Measurements from ENCODE around the gene NHP2.
"Not testable (repeated sequence)": the region's sequence is repeated elsewhere in the genome, so short reads cannot be mapped to it uniquely, and the experiment has no call there.

The NHP2 gene

DNA sequence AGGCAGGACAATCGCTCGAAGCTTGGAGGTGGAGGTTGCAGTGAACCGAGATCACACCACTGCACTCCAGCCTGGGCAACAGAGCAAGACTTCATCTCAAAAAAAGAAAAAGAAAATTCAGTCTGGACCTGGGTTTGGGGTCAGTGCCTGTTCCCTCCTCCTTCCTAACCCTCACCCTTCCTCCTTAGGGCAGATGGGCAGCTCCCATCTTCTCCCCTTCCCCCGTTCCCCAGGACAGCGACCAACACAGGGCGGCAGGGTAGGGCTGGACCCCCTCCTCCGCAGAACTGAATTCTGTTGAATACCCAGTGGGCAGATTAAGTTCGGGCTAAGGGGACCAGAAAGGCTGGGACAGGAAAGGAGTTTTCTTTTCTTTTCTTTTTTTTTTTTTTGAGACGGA, 24.4 kb downstream of the NHP2 start:
- peak overlapping the region; percentile 35 for H3K9ac ChIP-seq (ENCODE audit: low read length)
- no peaks in the 10 kb centered on the region for H3K27me3 ChIP-seq (ENCODE audit: control insufficient read depth, insufficient read depth, low read length)
- H3K9me3 ChIP-seq (ENCODE audit: control insufficient read depth, insufficient read depth, low read depth, low read length) = no peaks in the 10 kb centered on the region
- H3K27ac ChIP-seq (ENCODE audit: low read depth, low read length) = peak overlapping the region; percentile 47; the same call in 1 of the 2 replicates
- peaks cover 38% of the 10 kb centered on the region for H3K4me1 ChIP-seq (ENCODE audit: control insufficient read depth, insufficient read depth, low read length)
- H3K4me3 ChIP-seq (ENCODE audit: low read depth, low read length) = no peak overlapping the region
- peaks cover 13% of the 10 kb centered on the region for H3K36me3 ChIP-seq (ENCODE audit: control insufficient read depth, insufficient read depth, low read length)

GRCh38 chr5:178127300-178128009, 26.2 kb downstream of the NHP2 start:
- peaks cover 20% of the 10 kb centered on the region for H3K36me3 ChIP-seq (ENCODE audit: control insufficient read depth, insufficient read depth, low read length)
- peak overlapping the region; percentile 88 for H3K9ac ChIP-seq (ENCODE audit: low read length)
- H3K27me3 ChIP-seq (ENCODE audit: control insufficient read depth, insufficient read depth, low read length); H3K9me3 ChIP-seq (ENCODE audit: control insufficient read depth, insufficient read depth, low read depth, low read length); H3K4me3 ChIP-seq (ENCODE audit: low read depth, low read length): not testable (repeated sequence)
- H3K27ac ChIP-seq (ENCODE audit: low read depth, low read length) = peak overlapping the region; percentile 98
- H3K4me1 ChIP-seq (ENCODE audit: control insufficient read depth, insufficient read depth, low read length) = peaks cover 53% of the 10 kb centered on the region

DNA sequence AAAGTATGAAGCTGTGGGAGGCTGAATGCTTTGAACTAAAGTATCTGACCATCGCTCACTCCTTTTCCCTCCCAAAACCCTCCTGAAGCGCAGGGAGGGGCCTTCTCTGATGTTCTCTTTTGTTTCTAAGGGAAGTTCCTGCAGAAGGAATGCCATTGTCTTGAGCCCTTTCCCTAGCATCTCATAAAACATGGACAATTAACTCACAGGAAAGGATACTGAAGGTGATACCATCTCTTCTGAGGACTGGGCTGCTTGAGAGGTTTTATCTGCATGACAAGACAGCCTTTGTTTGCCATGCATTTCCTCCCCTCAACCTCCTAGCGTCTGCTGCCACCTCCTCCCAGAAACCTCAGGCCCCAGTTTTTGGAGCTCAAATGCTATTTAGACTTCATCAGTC, 27.1 kb downstream of the NHP2 start:
- Histone ChIP-seq H3K36me3 (ENCODE audit: control insufficient read depth, insufficient read depth, low read length) (peaks cover 29% of the 10 kb centered on the region), H3K9me3 (ENCODE audit: control insufficient read depth, insufficient read depth, low read depth, low read length) (no peaks in the 10 kb centered on the region), H3K27me3 (ENCODE audit: control insufficient read depth, insufficient read depth, low read length) (no peaks in the 10 kb centered on the region), H3K4me1 (ENCODE audit: control insufficient read depth, insufficient read depth, low read length) (peaks cover 50% of the 10 kb centered on the region), H3K27ac (ENCODE audit: low read depth, low read length) (peak overlapping the region; percentile 98), H3K9ac (ENCODE audit: low read length) (peak overlapping the region; percentile 88), H3K4me3 (ENCODE audit: low read depth, low read length) (no peak overlapping the region)

DNA sequence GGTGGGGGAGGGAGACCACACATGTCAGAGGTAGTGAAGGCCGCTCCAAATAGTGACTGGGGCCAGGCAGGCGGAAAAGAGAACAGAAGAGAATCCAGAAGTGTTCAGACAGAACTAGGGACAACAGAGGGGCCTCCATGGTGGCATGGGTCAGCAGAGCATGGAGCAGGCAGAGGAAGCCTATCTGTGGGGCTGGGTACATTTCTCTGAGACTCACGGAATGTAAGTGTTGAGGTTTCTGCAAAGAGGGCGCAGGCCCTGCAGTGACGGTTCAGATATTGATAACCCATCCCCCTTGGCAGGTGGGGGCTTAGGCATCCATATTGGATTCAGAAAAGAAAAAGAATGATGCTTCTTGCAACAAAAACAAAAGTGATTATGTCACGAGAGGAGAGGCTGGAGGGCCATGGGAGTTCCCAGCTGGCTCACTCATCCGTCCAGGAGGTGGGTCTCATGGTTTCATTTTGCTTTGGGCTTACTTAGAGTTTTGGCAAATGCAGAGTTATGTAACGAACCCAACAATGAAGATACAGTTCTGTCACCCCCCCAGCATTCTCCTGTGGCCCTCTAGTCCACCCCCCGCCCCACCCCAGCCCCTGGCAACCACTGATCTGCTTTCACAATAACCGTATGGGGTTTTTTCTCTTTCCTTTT, 28.3 kb downstream of the NHP2 start:
- peak overlapping the region; percentile 26 for H3K9ac ChIP-seq (ENCODE audit: low read length)
- H3K9me3 ChIP-seq (ENCODE audit: control insufficient read depth, insufficient read depth, low read depth, low read length) = no peaks in the 10 kb centered on the region
- peak overlapping the region; percentile 76 for H3K27ac ChIP-seq (ENCODE audit: low read depth, low read length)
- no peaks in the 10 kb centered on the region for H3K27me3 ChIP-seq (ENCODE audit: control insufficient read depth, insufficient read depth, low read length)
- H3K36me3 ChIP-seq (ENCODE audit: control insufficient read depth, insufficient read depth, low read length) = peaks cover 40% of the 10 kb centered on the region
- H3K4me1 ChIP-seq (ENCODE audit: control insufficient read depth, insufficient read depth, low read length) = peaks cover 55% of the 10 kb centered on the region
- H3K4me3 ChIP-seq (ENCODE audit: low read depth, low read length) = no peak overlapping the region

GRCh38 chr5:178123966-178124925, 29.4 kb downstream of the NHP2 start:
- H3K27ac ChIP-seq (ENCODE audit: low read depth, low read length) = peak overlapping the region; percentile 76
- H3K36me3 ChIP-seq (ENCODE audit: control insufficient read depth, insufficient read depth, low read length) = peaks cover 46% of the 10 kb centered on the region
- no peaks in the 10 kb centered on the region for H3K27me3 ChIP-seq (ENCODE audit: control insufficient read depth, insufficient read depth, low read length)
- H3K4me1 ChIP-seq (ENCODE audit: control insufficient read depth, insufficient read depth, low read length) = peaks cover 53% of the 10 kb centered on the region
- peak overlapping the region; percentile 40 for H3K9ac ChIP-seq (ENCODE audit: low read length)
- no peak overlapping the region for H3K4me3 ChIP-seq (ENCODE audit: low read depth, low read length)
- no peaks in the 10 kb centered on the region for H3K9me3 ChIP-seq (ENCODE audit: control insufficient read depth, insufficient read depth, low read depth, low read length)

GRCh38 chr5:178123094-178123965, 30.4 kb downstream of the NHP2 start:
- Histone ChIP-seq H3K9me3 (ENCODE audit: control insufficient read depth, insufficient read depth, low read depth, low read length) (no peaks in the 10 kb centered on the region), H3K36me3 (ENCODE audit: control insufficient read depth, insufficient read depth, low read length) (peaks cover 46% of the 10 kb centered on the region), H3K27me3 (ENCODE audit: control insufficient read depth, insufficient read depth, low read length) (no peaks in the 10 kb centered on the region), H3K4me1 (ENCODE audit: control insufficient read depth, insufficient read depth, low read length) (peaks cover 49% of the 10 kb centered on the region), H3K9ac (ENCODE audit: low read length) (no peak overlapping the region), H3K4me3 (ENCODE audit: low read depth, low read length) (no peak overlapping the region), H3K27ac (ENCODE audit: low read depth, low read length) (peak overlapping the region; percentile 76; the same call in 1 of the 2 replicates)

DNA sequence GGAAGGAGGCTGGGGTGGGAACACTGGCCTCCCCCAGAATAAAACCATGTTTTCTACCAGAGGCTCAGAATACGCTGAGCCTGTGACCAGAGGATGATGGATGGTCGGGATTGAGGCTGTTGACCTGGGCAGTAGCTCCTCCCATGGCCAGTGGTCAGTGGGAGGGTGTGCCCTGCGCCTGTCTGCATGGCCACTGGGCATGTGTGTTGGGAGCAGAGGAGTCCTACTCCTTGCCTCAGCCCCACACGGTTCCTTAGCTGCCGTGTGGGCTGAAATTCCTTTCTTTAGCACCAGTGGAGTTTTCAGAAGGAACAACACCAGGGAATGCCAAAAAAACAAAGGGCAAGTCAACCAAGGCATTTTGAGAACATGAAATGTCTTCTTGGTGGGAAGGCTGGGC, 31.3 kb downstream of the NHP2 start:
- Histone ChIP-seq H3K36me3 (ENCODE audit: control insufficient read depth, insufficient read depth, low read length) (peaks cover 46% of the 10 kb centered on the region), H3K27me3 (ENCODE audit: control insufficient read depth, insufficient read depth, low read length) (no peaks in the 10 kb centered on the region), H3K27ac (ENCODE audit: low read depth, low read length) (peak overlapping the region; percentile 18; the same call in 1 of the 2 replicates), H3K4me3 (ENCODE audit: low read depth, low read length) (no peak overlapping the region), H3K4me1 (ENCODE audit: control insufficient read depth, insufficient read depth, low read length) (peaks cover 54% of the 10 kb centered on the region), H3K9me3 (ENCODE audit: control insufficient read depth, insufficient read depth, low read depth, low read length) (no peaks in the 10 kb centered on the region), H3K9ac (ENCODE audit: low read length) (no peak overlapping the region)

DNA sequence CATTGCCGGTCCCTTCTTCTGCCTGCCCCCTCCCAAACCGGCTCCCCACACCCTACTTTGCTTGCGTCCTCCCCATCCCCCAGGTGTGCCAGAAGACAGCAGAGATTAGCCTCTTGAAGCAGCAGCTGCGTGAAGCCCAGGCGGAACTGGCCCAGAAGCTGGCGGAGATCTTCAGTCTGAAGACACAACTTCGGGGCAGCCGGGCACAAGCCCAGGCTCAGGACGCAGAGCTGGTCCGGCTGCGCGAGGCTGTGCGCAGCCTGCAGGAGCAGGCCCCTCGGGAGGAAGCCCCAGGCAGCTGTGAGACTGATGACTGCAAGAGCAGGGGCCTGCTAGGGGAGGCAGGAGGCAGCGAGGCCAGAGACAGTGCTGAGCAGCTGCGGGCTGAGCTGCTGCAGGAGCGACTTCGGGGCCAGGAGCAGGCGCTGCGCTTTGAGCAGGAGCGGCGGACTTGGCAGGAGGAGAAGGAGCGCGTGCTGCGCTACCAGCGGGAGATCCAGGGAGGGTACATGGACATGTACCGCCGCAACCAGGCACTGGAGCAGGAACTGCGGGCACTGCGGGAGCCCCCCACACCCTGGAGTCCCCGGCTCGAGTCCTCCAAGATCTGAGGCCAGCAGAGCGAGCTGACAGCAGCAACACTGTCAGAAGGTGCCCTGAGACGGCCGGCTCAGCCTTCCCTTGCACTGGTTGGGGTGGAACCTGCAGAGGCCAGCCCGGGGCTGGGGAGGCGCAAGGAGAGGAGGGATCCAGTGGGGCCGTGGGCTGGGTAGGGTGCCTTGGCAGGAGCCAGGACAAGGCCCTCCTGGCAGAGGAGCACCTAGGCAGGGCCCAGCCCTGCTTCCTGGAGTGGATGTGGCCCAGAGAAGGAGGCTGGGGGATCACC, 32.1 kb downstream of the NHP2 start:
- H3K27ac ChIP-seq (ENCODE audit: low read depth, low read length) = peak overlapping the region; percentile 18; the same call in 1 of the 2 replicates
- H3K9ac ChIP-seq (ENCODE audit: low read length) = no peak overlapping the region
- peaks cover 55% of the 10 kb centered on the region for H3K4me1 ChIP-seq (ENCODE audit: control insufficient read depth, insufficient read depth, low read length)
- no peak overlapping the region for H3K4me3 ChIP-seq (ENCODE audit: low read depth, low read length)
- H3K36me3 ChIP-seq (ENCODE audit: control insufficient read depth, insufficient read depth, low read length) = peaks cover 46% of the 10 kb centered on the region
- no peaks in the 10 kb centered on the region for H3K27me3 ChIP-seq (ENCODE audit: control insufficient read depth, insufficient read depth, low read length)
- H3K9me3 ChIP-seq (ENCODE audit: control insufficient read depth, insufficient read depth, low read depth, low read length) = no peaks in the 10 kb centered on the region

- Histone ChIP-seq H3K4me3 (ENCODE audit: low read depth, low read length) (no peak overlapping the region), H3K27me3 (ENCODE audit: control insufficient read depth, insufficient read depth, low read length) (no peaks in the 10 kb centered on the region), H3K9ac (ENCODE audit: low read length) (no peak overlapping the region), H3K4me1 (ENCODE audit: control insufficient read depth, insufficient read depth, low read length) (peaks cover 60% of the 10 kb centered on the region), H3K9me3 (ENCODE audit: control insufficient read depth, insufficient read depth, low read depth, low read length) (no peaks in the 10 kb centered on the region), H3K36me3 (ENCODE audit: control insufficient read depth, insufficient read depth, low read length) (peaks cover 46% of the 10 kb centered on the region), H3K27ac (ENCODE audit: low read depth, low read length) (no peak overlapping the region)
Observed at GRCh38 chr5:178120607-178121357, 32.9 kb downstream of the NHP2 start.

All from HUES6 (cell line).